ENCODE data around the gene CHST5.
A peak's percentile ranks its signal among the peaks of the same experiment; 100 is the strongest.

CHST5 gene

DNA sequence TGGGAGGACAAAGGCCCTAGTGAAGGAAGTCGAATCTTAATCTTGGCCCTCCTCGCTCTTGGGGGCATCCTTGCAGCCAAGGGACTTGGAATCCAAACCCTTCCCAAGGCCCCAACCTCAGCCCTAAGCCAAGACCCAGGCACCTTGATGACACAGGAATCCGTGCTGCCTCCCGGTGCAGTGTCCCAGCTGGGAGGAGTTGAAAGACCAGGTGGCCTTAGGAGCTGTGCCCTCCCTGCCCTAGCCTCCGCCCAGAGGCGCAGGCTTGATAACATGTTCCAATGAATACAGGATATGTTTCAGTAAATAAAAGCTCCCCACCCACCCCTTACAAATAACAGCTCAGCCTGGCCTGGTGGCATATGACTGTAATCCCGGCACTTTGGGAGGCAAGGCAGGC, at the start of gene CHST5:
Gene CHST5, minus strand, starts transcription at position 208 of the 400 bp plus-strand sequence. CDS start 5,724 bp downstream, outside the sequence.
- DNase-seq, result no peak

DNA sequence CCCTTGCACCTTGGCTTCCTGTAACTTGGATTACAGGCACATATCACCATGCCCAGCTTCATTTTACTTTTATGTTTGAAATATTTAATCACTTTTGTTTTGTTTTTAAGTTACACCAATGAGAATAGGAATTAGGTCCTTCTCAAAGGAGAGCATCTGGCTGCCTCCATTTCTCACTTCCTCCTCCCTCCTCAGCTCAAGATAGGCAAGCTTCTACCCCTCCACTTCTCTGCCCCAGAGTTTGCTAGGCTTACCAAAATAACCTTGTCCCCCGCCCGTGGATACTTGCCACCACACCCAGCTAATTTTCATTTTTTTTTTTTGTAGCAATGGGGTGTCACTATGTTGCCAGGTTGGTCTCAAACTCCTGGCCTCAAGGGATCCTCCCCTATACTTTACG, 48.2 kb upstream of the CHST5 start:
- no peak for DNase-seq

DNA sequence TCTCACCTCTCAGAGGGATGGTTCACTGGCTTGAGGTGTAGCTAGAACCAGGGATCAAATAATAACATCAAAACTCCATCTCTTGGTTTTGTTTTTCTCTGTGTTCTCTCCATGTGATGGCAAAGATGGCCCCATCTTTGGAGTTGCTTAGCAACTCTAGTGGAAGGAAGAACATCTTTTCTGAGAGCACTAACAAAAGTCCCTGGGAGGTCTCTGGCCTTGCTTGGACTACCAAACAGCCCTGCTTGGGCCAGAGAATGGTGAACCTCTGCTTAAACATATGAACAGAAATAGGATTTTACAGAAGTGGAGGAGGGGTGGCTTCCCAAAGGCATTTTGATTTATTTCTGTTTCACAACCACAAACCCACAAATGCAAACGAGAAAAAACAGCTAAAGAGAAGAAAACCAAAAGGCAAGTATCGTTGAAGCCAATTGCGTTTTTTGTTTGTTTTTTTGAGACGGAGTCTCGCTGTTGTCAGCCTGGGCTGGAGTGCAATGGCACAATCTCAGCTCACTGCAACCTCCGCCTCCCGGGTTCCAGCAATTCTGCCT, 43.5 kb upstream of the CHST5 start:
- DNase-seq, result no peak

DNA sequence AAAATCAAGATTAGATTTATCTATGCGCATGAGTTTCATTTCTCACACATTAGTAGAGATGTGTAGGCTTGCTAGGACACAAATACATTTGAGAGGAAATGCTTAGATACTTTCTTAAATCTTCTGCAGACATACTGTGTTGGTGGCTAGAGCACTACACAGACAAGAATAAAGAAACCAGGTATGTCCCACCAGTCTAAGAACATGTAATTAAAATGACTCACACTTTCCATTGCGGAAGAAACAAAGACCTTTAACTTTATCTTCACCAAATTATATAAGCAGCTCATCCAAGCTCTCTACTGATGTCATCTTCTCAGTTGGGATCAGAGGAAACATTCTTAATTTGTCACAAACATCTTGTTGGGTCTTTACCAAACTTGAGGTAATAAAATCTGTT, 42.8 kb upstream of the CHST5 start:
- DNase-seq, result no peak

DNA sequence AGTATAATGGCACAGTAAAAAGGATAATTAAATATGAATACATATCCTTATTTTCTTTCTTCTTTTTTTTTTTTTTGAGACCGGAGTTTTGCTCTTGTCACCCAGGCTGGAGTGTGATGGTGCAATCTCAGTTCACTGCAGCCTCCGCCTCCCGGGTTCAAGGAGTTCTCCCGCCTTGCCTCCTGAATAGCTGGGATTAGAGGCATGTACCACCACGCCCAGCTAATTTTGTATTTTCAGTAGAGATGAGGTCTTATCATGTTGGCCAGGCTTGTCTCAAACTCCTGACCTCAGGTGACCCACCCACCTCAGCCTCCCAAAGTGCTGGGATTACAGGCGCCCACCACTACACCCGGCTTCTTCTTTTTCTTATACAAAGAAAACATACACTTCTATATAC, 42.3 kb upstream of the CHST5 start:
- no peak for DNase-seq

DNA sequence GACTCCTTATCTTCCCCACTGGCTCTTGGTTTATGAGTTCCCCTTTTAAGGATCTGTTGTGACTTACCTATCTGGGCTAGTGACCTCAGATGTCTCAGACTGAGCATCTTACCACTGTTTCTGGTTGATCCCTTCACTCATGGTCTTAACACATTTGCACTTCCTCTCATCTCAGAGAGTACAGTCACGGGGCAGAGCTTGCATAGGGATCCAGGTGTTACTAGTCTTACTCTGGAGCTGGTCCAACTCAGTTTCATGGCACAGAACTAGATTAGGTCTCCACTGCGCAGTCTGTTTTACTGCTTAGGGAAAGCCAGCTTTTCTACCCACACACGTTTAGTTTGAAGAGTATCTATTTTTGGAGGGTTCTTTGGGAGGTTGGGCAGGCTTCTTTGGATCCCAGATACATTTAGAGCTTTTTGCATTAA, 40.5 kb upstream of the CHST5 start:
- no peak for DNase-seq

DNA sequence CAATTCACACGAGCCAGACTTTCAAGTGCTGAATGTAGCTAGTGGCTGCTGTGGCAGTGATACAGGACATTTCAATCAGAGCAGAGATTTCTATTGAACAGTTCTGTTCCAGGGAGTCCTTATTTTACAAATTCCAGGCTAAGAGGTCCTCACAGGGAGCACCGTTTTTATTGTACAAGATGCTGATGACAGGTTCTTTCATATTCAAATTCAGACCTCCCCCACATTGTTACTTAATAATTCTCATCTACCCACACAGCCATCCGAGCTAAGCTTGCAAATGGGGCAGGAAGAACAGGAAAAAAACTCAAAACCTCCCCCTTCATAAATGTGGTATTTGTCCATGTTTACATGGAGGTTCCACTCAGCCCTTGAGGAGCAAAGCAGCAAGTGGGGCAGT, 40.0 kb upstream of the CHST5 start:
- no peak for DNase-seq

DNA sequence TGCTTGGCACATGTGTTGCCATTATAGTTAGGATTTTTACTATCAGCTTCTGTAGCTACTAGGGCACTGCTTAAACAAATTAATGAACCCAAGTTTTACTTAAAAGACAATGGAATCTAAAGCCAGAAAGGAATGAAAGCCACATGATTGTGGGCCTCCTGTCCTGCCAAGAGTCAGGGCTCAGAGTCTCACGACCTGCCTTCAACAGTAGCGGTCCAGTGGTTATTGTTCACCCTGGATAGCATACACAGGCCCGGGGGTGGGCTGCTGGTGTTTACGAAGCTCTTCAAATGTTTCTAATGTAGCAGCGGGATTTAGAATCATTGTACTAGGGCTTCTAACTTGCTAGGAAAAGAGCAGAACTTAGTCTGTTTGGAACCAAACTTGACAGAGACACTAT, 38.0 kb upstream of the CHST5 start:
- DNase-seq, result no peak

DNA sequence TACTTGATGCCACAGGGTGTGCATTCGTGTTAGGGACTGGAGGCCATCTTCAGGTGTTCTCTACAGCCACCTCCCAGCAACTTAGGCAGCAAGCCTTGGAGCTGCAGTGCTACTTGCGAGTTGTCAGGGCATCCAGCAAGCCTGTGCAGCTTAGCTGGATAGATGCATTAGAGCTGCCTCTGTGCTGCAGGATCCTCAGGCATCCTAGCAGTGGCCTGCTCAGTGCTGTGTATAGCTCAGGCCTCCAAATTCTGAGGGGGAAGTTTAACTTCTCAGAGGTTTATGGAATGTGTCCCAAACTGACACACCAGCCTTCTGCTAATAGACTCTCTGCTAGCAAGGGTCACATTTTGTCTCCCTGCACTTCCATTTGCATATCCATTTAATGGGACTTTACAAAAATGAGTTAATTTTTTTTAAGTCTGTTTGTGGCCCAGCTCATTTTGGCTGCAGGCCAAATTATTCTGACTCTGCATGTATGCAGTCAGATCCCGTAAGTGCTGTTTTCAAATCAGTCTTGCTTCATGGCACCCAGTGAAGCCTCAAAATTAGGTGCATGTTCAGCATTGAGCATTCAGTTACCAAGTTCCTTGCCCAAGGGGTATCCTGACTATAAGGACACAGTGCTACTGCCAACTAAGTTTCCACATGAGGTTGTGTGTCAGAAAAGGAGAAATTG, 37.1 kb upstream of the CHST5 start:
- DNase-seq, result no peak

DNA sequence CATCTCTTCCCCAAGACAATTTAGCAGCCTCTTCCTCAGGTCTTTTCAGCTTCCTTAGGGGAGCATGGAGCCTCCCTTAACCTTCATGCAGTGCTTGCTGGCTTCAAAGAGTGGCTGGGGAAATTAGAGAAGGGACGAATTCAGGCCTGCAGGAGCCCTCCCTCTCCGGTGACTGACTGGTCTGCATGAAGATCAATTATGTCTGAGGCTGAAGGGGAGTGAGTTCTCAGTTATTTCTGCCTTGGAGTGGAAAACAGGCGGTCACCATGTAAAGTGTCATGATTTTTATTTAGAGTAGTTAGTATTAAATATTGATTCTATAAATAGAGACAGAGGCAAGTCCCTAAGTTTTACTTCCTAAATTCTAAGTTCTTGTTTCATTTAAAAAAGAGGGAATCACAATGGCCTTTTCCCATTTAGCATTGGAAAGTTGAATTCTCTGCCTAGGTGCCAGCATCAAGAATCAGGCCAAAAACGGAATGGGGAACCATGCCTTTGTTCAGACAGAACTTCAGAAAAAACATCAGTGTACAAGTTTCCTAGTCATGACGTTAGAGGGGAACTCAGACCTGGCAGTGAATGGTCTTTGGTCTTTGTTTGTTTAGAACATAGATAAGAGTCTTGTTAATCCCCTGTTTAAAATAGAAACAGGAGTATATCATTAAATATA, 34.6 kb upstream of the CHST5 start:
- no peak for DNase-seq

DNA sequence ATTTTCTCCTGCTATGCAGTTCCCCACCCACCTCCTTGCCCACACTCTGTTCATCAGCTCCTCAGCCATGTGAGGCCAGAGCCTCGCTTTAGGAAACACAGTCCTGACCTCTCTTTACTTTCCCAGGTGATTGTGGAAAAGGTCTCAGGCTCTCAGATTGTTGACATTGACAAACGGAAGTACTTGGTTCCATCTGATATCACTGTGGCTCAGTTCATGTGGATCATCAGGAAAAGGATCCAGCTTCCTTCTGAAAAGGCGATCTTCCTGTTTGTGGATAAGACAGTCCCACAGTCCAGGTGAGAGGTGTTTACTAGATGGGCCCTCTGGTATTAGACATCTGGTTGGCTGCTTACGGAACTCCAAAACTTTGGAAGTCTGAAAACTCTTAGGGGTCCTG, 32.0 kb upstream of the CHST5 start:
- DNase-seq, result no peak

DNA sequence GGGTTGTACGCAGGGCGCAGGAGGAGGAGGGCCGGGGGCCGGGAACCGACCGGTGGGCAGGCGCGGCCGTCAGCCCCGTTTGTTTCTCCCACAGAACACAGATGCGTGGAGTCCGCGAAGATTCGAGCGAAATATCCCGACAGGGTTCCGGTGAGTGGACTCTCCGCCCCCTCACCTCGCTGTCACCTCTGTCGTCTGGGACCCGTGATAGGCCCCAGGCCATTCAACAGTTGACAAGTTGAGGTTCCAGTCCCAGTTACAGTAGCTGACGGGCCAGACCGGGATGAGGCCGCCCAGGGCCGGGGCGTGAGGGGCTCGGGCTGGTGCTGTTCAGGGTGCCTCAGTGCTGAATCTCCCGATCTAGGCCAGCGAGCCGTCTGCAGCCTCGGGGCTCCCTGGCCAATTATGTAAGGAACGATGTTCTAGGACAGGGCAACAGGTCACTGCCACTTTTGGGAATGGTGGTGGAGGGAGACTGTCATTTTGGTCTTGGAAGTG, 30.9 kb upstream of the CHST5 start:
- DNase-seq, result peak in 4 of 6 experiments; percentile 18 to 41 (median 34)

DNA sequence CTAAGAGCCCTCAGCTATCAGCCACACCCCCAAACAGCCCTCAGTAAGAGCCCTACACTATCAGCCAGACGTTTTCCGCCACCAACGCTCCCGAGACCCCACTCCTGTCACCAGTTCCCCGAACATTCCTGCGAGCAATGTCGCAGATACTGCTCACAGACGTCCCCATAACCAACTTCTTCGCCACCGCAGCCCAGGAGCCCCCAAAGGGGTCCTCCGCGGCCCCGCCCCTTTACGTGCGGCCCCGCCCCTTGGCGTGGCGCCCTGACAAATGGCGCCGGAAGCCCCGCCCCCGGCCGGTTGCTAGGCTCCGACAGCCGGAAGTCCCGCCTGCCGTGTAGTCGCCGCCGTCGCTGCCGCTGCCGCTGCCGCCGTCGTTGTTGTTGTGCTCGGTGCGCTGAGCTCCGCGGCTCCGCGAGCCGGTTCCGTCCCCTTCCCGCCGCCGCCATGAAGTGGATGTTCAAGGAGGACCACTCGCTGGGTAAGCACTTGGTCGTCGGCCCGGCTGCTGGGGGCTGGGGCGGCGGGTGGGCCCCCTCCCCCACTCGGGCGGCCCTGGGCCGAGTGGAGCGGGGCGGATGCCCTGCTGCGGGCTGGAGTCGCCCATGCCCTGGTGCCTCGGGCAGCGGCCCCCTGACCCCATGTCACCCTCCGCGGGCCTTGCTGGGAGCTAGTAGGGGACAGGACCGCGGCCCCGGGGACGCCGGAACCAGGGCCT, 30.3 kb upstream of the CHST5 start, which contains the start of gene GABARAPL2:
Gene GABARAPL2, plus strand, starts transcription at position 340 of the 718 bp plus-strand sequence. Its CDS starts 108 bp downstream, at position 448.
- peak; percentile 82 to 95 (median 90) for DNase-seq

DNA sequence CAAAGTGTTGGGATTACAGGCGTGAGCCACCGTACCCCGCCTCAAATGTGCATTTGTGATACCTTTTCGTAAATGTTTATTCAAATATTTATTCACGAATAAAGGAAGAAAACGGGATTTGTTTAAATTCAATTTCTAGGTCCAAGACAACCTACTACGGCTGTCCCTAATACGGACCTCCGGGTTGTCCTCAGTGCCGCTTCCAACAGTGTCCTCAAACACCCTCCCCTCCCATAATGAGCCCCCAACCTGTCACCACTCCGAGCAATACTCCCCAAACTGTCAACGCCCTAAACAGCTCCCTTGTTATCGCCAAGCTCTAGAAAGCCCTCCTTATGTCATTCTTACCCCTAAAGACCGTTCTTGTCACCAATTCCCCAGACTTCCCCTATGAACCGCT, 29.7 kb upstream of the CHST5 start:
- DNase-seq, result no peak

DNA sequence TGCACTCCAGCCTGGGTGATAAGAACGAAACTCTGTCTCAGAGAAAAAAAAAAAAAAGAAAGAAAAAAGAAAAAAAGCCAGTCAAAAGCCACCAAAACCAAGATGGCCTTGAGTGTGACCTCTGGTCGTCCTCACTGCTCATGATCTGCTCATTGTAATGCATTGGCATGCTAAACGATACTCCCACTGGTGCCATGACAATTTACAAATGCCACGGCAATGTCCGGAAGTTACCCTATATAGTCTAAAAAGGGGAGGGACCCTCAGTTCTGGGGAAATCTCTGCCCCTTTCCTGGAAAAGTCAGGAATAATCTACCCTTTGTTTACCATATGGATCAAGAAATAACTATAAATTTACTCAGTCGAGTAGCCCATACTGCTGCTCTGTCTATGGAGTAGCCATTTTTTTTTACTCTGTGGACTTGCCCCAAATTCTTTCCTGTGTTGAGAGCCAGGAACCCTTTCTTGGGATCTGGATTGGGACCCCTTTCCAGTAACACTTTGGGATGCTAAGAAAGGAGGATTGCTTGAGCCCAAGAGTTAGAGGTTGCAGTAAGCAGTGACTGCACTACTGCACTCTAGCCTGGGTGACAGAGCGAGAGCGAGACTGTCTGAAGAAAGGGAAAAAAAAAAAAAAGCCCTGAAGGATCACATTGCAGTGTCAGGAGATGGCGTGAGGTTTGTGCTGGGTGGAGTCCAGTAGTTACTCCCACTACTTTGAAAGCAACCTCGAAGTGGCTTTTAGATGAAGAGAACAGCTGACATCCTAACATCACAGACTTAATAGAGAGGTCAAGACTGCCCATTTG, 23.9 kb upstream of the CHST5 start:
- DNase-seq, result no peak

DNA sequence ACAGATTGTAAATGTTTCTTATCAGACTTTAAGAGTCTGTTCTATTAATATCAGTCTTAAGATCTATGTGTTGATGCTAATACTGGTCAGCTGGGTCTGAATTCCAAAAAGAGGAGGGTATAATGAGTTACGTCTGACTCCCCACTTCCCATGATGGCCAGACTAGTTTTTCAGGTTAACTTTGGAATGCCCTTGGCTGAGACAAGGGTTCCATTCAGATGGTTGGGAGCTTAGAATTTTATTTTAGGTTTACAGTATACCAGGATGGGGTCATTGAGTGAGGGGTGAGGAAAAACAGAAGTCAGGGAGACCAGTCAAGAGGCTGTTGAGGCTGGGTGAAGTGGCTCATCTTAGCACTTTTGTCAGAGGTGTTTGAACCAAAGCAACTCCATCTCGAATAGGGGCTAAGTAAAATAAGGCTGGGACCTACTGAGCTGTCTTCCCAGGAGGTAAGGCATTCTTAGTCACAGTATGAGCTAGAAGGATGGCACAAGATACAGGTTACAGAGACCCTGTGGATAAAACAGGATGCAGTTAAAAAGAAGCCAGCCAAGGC, 23.0 kb upstream of the CHST5 start:
- DNase-seq, result no peak

DNA sequence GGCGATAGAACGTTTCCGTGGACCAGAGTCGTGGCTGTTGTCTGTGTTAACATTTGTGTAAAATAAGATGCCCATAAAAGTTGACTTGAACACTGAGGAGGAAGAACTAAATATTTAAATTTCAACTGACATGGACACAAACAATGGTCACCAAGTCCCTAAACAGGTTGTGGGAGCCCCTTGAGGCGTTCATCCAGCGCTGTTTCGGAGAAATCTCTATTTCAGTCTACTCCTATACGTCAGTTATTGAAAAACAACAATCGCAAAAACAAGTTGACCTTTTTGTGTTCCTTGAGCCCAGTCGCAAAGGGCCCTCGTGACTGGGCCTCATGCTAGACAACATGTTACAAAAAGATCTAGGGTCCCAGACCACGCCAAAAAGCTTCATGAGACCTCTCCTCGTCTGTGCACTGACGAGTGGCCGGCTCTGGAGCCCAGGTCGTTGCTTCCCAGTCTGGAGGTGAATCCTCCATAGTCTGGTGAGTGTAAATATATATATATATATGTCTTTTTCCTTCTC, 20.6 kb upstream of the CHST5 start:
- DNase-seq, result no peak

DNA sequence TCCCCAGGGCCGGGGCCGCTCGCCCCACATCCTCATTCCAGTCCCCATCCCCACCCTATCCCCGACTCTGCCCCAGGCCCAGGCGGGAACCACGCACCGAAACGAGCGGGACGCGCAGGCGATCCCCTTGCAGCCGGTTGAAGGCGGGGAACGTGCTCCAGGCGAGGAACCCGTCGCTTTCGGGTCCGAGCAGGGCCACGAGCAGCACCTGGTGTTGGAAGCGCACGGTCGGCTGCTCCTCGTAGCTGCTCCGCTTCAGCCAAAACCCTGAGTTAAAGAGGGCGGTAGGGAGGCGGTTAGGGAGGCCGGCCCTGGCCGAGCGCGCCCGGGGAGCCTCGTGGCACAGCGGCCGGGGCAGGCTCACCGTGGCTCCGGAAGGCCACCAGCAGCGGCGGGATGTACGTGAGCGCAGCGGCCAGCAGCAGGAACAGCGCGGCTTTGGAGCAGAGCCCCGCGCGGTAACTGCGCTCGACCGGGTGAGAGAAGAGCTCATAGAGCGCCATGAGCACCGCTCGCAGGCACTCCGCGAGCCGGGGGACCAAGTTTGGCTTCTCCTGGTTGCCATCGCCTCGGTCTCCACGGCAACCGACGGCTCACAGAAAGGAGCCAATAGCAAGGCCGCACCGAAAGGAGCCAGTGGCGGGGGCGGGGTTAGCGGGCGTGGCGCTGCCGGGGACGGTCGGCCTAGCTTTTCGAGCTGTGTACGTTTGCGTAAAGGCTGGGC, 20.0 kb upstream of the CHST5 start, which contains the start of gene TMEM231:
Gene TMEM231, minus strand, starts transcription at position 546 of the 724 bp plus-strand sequence. Its CDS starts 43 bp downstream, at position 503.
- peak; percentile 91 to 96 (median 93) for DNase-seq

DNA sequence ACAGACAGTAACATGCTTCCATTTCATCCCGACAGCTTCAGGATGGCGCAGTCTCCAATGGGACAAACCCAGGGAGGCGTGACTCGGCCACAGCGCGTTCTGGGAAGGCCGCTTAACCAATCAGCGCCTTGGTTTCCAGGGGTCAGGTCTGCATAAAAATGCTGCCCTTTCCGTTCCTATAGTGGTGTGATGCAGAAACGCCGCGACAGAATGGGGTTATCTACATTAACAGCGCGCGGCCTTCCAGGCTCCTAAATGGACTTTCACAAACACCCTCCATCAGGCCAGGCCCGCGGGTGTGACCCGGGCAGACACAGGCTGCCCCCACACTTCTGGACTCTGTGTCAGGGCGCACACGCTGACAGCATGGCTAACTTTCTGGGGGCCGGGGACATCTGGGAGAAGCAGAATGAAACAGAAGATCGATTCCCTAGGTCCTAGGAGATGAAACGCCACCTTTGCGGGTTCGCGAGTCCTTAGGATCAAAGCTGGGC, 19.4 kb upstream of the CHST5 start:
- no peak for DNase-seq

DNA sequence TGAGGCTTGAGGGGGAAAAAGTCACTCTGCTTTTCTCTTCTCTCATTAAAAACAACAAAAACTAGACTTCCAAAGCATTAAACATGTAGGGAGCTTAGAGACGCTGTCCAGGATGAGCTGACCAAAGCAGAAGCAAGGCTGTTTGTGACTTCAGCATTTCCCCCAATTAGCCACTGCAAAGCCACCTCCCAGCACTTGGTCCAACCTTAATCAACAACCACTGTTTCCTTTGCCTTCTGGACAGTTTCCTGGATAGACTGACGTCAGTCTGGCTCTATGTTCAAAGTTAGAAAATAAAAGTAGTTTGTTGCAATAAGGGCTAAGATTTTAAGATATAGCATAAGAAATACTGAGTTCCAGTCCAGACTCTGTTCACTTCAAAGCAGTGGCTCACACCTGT, 17.0 kb upstream of the CHST5 start:
- DNase-seq, result no peak

DNA sequence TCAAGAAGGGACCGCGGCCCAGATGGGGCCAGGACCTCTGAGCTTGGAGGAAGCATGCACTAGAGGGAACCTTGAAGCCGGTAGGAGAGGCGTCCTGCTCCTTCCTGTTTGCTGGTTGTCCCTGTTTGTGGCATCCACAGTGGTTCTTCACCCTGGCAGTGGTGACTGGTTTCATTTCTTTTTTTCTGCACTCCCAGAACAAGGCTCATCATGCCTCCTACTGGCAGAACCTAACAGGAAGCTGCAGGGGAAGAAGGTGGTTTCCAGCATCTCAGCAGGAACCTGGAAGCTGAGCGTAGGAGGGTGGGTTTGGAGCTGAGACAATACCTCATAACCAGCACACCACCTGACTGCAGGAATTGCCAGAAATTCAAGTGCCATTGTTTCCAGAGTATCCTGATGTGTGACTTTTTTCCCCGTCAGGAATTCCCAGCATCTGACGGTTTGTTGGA, 14.3 kb upstream of the CHST5 start:
- DNase-seq, result peak in 2 of 6 experiments; percentile 1 to 2
